T1000 (cell line): ENCODE results near the gene FBXL17.

Experiments
- DNase-seq: peaks from one replicate; lab custom pipeline; 2025; ENCODE audit warnings: mixed read lengths; lab: John Stamatoyannopoulos, UW

The FBXL17 gene

GRCh38 chr5:108084105-108084504, 297.8 kb downstream of the FBXL17 start:
- DNase-seq, result no peak

DNA sequence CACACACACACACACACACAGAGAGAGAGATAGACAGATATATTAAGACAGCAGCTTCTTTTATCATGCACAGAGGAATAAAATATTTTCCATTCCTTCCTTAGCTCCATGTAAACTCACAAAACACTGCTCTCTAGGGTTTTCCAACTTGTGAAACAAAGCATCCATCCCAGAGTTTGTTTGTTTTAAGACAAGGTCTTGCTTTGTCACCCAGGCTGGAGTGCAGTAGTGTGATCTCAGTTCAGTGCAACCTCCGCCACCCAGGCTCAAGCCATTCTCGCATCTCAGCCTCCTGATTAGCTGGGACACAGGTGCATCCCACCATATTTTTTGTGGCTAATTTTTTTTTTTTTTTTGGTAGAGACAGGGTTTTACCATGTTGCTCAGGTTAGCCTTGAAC, 298.7 kb downstream of the FBXL17 start:
- no peak for DNase-seq

DNA sequence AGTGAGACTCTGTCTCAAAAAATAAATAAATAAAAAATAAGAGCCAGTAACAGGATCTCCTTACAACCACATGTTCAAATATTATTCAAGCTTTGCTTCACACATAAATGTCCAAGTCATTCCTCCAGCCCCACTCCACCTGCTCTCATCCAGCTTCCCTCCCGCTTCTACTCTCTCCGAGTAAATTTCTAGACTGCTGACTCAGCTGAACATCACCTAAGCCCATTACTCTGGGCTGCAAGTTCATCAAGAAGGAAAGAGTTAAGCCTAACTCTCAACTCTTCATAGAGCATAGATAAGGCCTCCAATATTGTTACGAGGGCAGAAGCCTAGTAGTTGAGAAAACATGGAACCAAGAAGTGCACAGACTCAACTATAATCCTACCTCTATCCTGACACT, 300.2 kb downstream of the FBXL17 start:
- DNase-seq, result no peak

- DNase-seq, result no peak
Measured at GRCh38 chr5:108079753-108080152, 302.1 kb downstream of the FBXL17 start.

DNA sequence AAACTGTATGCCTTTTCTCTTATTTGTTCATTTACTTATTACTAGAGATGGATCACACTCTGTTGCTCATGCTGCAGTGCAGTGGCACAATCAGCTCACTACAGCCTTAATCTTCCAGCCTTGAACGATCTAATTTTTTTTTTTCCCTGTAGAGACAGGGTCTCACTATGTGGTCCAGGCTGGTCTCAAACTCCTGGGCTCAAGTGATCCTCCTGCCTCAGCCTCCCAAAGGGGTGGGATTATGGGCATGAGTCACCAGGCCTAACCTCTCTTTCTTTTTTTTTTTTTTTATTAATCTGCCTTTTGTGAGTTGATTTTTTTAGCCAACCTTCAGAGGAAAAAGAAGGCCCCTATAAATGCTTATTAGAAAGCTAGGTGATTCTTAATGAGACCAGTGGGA, 303.0 kb downstream of the FBXL17 start:
- no peak for DNase-seq

DNA sequence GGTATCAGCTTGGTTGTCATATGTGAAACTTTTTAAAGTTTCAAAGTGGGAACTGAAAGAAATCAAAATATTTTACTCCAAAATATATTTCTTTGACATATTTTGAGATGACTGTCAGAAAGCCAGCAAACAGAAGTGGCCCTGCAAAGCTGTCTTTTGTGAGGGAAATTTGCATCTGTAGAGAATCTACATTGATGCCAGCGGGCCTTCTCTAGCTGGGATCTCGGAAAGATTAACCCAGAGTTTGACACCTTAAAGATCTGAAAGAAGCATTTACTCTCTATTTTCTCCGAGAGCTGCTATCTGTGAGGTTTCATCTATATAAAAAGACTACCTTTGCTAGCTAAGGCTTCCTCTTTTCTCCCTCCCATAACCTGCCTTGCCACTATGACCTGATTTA, 303.6 kb downstream of the FBXL17 start:
- DNase-seq, result no peak

DNA sequence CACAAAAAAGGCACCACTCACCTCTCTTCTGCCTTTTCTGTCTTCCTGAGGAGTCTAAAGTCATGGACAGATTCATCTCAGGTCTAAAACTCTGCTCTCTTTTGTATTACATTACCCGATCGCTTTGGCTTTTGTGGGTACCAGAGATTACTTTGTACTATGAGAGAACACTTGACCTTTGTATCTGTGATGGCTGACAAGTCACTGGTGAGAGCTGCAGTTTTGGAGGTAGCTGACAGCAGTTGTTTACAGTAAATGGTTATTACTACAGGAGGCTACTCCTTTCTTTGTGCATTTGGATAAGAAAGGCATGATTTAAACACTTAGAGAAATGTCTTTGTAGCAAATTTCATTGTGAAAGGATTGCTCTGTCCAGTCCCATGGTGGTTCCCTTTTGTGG, 307.3 kb downstream of the FBXL17 start:
- DNase-seq, result no peak

DNA sequence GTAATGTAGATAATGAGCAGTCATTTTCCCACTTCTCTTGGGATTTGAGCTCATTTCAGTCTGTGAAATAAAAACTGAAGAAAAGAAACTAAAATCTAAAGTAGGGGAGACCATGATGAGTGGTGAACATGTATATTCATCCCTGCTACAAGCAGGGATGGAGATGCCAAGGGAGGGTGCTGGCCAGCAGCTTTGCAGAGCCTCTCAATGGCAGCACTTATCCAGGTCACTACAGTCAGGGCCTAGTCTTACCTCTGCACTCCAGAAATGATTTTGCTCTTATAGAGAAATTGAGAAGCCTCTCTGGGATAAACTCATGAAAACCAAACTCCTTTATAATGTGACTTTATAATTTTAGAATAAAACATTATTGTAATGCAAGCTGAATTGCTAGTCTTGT, 317.6 kb downstream of the FBXL17 start:
- no peak for DNase-seq

- DNase-seq, result no peak
Measured at GRCh38 chr5:108061941-108062340, 320.0 kb downstream of the FBXL17 start.

GRCh38 chr5:108060340-108060739, 321.6 kb downstream of the FBXL17 start:
- no peak for DNase-seq

DNA sequence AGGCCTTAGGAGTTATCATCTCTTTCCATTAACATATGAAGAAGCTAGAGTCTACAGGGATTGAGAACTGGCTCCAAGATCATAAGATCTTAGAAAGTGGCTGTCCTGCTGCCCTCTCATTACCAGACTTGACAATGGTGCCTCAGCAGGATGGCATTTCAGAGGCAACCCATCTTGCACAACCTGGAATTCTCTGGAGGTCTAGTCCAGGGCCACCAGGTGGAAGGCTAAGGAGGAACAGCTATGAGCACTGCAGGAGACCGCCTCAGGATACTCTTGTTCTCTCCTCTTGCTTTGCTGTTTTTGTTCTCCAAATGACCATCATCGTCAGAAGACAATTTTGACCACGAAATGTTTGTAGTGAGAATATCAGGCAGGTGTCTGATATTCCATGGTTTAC, 322.6 kb downstream of the FBXL17 start:
- no peak for DNase-seq

DNA sequence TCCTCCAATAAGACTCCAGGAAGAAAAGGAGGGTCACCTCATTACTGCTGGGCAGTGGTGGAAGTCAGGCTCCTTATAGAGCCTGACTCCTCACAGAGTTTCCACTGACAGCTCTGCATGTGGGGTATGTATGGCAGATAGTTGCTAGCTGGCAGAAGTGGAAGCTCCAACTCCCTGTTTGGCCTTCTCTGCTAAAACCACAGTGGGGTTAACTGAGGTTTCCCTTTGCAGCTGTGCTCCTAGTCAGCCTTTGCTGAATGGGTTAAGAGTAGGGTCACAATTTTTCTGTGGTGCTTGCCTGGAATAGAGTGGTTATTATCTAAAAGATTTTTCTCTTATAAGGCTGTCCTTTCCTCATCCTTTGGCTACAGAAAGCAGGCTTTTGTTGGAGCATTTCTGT, 327.5 kb downstream of the FBXL17 start:
- no peak for DNase-seq

GRCh38 chr5:108046955-108047670, 334.8 kb downstream of the FBXL17 start:
- no peak for DNase-seq

GRCh38 chr5:108036482-108036881, 345.4 kb downstream of the FBXL17 start:
- DNase-seq, result no peak

- no peak for DNase-seq
Measured at GRCh38 chr5:108028883-108029282, 353.0 kb downstream of the FBXL17 start.

- DNase-seq, result no peak
Measured at GRCh38 chr5:108028412-108028811, 353.5 kb downstream of the FBXL17 start.

DNA sequence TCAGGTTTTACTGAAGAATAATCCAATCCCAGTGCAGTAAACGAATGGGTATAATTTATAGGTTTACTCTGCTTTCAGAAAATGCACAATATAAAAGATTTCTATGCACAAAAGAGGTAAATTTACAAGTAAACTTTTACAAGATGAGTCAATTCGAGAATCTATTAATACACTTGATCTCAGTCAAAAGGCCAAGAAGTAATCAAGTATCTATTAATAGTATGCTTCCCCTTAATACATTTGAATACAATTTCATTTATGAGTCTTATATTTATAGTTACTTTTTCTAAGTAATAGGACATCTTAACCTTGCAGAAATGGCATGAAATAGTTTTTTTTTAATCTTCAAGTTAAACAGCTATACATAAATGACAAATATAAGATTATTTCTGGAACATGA, 355.9 kb downstream of the FBXL17 start:
- no peak for DNase-seq

- DNase-seq, result no peak
Measured at GRCh38 chr5:108024986-108025385, 356.9 kb downstream of the FBXL17 start.

- no peak for DNase-seq
Measured at GRCh38 chr5:108016101-108016500, 365.8 kb downstream of the FBXL17 start.

DNA sequence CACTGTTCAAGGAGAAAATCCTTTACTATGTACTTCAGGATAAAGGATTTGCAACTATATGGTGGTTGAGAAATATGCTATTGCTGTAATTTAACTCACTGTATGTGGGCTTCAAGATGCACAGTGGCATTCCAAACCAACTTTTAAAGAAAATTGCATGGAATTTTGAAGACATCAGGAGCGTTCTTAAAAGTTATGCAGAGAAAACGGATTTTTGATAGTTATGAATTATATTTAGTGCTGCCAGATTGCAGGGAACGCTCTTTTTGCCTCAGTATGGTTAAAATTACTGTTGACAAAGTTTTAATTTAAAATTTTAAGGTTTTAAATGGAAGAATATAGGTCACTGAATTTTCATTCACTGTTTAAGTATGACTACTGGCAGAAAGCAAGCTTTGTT, 375.1 kb downstream of the FBXL17 start:
- no peak for DNase-seq

- DNase-seq, result no peak
Measured at GRCh38 chr5:108003178-108003577, 378.7 kb downstream of the FBXL17 start.

GRCh38 chr5:108001222-108001621, 380.7 kb downstream of the FBXL17 start:
- no peak for DNase-seq

DNA sequence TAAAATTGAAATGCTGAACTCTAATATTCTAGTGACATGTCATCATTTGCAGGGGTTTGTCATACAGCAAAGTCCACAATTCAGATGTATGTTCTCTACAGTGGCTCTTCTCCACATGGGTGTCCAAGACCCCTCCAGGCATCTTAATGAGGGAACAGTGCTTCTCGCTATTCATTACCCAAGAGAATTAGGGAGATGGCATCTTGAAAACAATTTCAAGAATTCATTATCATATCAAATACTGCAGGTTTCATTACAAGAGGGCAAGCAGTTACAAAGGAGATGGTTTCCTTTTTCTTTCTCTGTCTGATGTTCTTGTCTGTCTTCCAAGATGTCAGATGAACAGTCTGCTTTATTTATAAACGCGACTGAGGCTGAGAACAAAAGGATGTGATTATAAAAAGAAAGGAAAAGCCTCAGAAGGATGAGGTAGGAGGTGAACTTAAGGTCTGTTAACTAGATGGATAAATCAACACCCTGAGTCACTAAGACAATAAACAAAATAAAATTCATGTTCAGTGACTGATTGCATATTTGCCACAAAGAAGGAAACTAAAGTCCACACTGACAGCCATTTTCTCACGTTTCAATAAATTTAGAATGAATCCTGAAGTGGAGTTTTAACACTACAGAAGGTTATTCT, 384.4 kb downstream of the FBXL17 start:
- DNase-seq, result no peak

DNA sequence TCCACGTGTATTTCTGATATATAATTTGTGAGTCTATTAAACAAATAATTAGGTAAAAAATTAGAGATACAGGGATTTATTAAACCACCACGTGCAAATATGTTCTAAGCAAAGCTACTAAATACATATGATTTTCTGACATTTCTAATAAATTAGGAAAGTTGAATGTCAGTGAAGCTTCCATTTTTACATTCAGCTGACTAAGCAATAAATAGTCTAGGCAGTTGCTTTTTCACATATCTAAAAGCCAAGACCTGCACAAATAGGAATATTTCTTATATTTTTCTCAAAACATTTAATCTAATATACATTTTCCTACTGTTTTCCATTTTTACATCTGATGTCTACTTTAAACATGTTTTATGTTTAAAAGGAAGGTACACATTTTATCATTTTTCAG, 388.6 kb downstream of the FBXL17 start:
- DNase-seq, result no peak
